Ovary (tissue), 3 donors: ENCODE data around the gene GFAP.

Experiments used
- EP300 ChIP-seq: sonication (generic); formaldehyde crosslinking; IDR thresholded peaks from one replicate; pipeline ENCODE4 v1.6.1; 2017; ENCODE audit warnings: antibody characterized with exemption
- POLR2A ChIP-seq: fragments of 450-650 bp; IDR thresholded peaks from one replicate; pipeline ENCODE4 v1.6.1; 2017; ENCODE audit warnings: antibody characterized with exemption, mild to moderate bottlenecking, moderate library complexity
- TF ChIP-seq, protein P1 (sequence below), 3 donors: fragments of 450-650 bp in 2 of 3; fragments of 200-600 bp in 1 of 3; IDR thresholded peaks; one replicate each; pipeline versions ENCODE4 v1.5.1 to v1.8.0; 2016 to 2022; ENCODE audit warnings: antibody characterized with exemption in 3 of 3, mild to moderate bottlenecking in 1 of 3
- donor health status: DM: no; HTN: no; CAD: no.

DNA sequence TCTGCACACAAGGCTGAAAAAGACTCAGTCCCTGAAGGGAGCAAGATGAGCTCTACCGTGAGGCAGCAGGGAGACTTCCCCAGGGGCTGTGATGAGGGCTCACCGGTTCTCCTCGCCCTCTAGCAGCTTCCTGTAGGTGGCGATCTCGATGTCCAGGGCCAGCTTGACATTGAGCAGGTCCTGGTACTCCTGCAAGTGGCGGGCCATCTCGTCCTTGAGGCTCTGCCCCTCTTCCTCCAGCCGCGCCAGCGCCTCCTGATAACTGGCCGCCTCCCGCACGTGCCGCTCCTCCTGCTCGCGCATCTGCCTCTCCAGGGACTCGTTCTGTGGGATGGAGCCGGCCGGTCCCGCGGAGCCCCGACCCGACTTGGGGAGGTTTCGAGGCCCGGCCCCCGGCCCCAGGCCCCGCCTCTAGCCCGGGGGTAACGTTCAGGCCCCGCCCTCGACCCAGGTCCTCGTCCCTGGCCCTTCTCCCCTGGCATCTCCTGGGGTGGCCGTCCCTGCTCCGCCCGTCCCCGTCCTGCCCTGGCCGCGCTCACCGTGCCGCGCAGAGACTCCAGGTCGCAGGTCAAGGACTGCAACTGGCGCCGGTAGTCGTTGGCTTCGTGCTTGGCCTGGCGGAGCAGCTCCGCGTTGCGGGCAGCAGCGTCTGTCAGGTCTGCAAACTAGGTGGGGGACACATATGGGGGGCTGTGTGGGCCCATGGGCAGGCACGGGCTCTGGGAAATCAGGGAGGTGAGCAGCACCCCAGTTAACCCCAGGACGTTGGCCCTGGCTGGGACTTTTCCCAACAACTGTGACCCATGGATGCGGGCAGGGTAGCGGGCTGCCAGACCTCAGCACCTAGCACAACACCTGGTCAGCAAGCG, 3.9 kb downstream of the GFAP start:
- TF ChIP-seq, protein P1, sequence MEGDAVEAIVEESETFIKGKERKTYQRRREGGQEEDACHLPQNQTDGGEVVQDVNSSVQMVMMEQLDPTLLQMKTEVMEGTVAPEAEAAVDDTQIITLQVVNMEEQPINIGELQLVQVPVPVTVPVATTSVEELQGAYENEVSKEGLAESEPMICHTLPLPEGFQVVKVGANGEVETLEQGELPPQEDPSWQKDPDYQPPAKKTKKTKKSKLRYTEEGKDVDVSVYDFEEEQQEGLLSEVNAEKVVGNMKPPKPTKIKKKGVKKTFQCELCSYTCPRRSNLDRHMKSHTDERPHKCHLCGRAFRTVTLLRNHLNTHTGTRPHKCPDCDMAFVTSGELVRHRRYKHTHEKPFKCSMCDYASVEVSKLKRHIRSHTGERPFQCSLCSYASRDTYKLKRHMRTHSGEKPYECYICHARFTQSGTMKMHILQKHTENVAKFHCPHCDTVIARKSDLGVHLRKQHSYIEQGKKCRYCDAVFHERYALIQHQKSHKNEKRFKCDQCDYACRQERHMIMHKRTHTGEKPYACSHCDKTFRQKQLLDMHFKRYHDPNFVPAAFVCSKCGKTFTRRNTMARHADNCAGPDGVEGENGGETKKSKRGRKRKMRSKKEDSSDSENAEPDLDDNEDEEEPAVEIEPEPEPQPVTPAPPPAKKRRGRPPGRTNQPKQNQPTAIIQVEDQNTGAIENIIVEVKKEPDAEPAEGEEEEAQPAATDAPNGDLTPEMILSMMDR (IDR thresholded peaks at IDR 0.05): no peak
- no peak for TF ChIP-seq POLR2A
- no peak for TF ChIP-seq EP300
